HFF-Myc (cell line): ENCODE results near the gene ALPK1.
A peak's percentile ranks its signal among the peaks of the same experiment; 100 is the strongest.

Experiments used
- DNase-seq: peaks from one replicate; pipeline ENCODE4 v3.0.0-alpha.2; 2011; ENCODE audit warnings: low read depth; ENCODE audit errors: extremely low read depth
- H3K4me3 ChIP-seq: replicated peaks from 2 replicates; pipeline ENCODE4 v1.5.1; 2011; ENCODE audit warnings: low read depth, mild to moderate bottlenecking, control low read depth, low read length
- TF ChIP-seq, protein P1 (sequence below): IDR thresholded peaks from 2 replicates; pipeline ENCODE4 v1.5.1; 2012; ENCODE audit warnings: mild to moderate bottlenecking, low read depth, low read length, control low read depth; ENCODE audit errors: missing control alignments

ALPK1 gene

DNA sequence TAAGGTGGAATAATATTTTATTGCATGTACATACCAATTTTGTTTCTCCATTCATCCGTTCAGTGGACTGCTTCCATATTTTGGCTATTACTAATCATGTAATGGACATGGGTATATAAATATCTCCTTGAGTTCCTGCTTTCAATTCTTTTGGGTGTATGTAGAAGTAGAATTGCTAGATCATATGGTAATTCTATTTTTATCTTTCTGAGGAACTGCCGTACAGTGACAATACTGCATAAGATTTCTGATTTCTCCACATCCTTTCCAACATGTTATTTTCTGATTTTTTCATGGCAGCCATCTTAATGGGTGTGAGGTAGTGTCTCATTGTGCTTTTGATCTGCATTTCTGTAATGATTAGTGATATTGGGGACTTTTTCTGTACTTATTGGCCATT, 19.2 kb downstream of the ALPK1 start:
- TF ChIP-seq, protein P1, sequence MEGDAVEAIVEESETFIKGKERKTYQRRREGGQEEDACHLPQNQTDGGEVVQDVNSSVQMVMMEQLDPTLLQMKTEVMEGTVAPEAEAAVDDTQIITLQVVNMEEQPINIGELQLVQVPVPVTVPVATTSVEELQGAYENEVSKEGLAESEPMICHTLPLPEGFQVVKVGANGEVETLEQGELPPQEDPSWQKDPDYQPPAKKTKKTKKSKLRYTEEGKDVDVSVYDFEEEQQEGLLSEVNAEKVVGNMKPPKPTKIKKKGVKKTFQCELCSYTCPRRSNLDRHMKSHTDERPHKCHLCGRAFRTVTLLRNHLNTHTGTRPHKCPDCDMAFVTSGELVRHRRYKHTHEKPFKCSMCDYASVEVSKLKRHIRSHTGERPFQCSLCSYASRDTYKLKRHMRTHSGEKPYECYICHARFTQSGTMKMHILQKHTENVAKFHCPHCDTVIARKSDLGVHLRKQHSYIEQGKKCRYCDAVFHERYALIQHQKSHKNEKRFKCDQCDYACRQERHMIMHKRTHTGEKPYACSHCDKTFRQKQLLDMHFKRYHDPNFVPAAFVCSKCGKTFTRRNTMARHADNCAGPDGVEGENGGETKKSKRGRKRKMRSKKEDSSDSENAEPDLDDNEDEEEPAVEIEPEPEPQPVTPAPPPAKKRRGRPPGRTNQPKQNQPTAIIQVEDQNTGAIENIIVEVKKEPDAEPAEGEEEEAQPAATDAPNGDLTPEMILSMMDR: no peak
- H3K4me3 ChIP-seq: no peak overlapping the region
- no peak for DNase-seq

DNA sequence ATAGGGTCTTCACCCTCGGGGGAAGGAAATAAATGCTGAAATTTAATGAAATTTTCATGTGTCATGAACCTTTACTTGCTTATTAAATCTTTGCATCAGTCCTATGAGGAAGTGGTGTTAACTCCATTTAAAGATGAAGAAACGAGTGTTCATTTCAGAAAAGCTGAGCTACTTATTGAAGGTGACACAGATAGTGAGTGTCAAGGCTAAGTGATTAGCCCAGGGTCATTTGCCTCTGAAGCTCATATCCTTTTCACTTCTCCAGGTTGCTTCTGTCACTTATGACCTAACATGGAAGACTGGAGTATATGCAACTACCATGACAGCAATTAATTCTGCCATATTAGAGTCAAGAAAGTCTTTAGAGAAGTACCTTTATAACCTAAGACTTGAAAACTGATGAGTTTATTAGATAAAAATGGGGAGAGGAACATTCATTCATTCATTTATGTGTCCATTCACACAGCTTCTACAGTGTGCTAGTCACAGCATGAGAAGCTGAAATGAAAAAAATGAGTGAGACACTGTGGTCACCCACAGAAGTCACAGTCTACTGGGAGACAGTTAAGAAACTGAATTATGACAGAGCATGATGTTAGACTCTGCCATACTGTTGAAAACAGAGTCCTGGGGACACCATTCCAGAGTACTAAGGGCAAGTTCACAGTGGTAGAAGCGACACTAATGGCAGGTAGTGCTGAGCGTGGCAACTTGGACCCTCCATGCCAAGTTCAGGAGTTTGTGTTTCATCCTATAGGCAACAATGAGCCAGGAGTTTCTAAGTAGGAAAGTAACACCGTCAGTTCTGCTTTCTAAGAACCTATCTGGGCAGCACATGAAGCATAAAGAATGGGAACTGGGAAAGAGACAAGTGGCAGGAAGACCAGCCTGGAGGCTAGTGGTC, 21.3 kb downstream of the ALPK1 start:
- no peak for DNase-seq
- H3K4me3 ChIP-seq: no peak overlapping the region
- TF ChIP-seq, protein P1: no peak

DNA sequence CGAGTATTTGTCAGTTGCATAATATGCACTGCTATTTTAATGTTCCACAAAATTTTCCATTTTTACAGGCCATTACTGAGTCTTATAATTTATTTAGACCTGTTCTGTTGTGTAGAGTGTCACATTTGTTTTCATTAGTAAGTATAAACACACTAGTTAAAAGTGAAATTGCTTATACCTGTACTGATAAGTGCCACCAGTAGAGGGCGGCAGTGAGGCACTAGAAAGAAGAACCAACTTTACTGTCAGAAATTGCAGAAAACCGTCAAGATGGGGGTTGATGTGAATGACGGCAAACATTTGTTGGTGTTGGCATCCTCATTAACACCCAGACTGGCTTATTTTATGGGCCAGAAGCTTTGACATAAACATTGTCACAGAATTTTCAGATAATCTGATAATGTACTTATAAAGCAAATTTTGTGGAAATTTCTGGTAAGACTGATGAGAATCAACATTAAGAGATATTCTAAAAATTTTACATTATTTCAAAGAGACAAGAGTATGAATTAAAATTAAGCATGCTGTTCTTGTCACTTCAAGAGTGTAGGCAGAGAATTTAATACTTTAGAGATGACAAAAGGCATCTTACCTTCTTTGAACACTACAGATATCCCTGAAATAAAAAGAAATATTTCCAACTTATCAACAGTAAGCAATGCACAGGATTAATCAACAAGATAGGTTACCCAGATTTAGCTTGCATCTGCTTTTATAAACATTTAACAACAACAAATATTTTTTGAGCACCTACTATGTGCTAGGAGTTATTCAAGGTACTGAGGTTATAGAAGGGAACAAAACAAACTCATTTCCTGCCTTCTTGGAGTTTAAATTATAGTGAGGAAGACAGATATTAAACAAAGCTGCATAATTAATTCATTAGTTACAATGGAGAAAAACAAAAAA, 24.9 kb downstream of the ALPK1 start:
- TF ChIP-seq, protein P1: peak; percentile 87
- no peak overlapping the region for H3K4me3 ChIP-seq
- peak; percentile 17 for DNase-seq

DNA sequence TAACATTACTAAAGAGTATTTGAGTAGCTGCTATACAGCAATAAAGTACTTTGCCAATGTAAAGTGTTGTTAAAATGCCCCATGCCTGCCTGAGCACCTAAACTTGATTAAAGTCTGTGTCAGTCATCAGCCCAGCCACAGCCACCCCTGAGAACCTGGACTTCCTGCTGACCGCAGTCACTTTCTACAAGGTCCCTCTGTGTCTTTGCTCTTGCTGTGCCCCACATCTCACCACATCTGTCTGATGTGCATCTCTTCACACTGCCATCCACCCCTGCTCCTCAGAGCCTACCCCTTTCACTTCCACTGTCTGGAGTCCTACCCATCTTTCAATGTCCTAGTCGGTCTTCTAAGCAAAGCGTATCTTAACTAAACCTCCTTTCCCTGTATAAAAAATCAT, 25.7 kb downstream of the ALPK1 start:
- H3K4me3 ChIP-seq: no peak overlapping the region
- DNase-seq: no peak
- TF ChIP-seq, protein P1: no peak

DNA sequence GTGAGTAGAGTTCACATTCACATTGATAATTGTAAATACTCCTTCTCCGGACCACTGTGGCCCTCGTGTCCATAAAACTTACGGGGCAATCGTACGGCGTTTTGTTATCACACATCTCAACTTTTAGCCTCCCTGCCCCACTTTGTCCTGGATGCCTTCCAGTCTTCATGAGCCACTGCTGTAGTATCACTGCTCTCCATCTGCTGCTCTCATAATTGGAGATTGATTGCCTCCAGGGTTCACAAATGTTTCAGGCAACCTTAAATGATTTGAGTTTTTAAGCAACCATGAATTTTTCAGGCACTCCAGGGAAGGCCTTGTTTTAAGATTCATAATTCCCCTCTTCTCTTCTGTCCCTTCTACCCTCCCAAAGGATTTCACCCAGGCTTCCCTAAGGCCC, 28.4 kb downstream of the ALPK1 start:
- DNase-seq: no peak
- TF ChIP-seq, protein P1: no peak
- no peak overlapping the region for H3K4me3 ChIP-seq

DNA sequence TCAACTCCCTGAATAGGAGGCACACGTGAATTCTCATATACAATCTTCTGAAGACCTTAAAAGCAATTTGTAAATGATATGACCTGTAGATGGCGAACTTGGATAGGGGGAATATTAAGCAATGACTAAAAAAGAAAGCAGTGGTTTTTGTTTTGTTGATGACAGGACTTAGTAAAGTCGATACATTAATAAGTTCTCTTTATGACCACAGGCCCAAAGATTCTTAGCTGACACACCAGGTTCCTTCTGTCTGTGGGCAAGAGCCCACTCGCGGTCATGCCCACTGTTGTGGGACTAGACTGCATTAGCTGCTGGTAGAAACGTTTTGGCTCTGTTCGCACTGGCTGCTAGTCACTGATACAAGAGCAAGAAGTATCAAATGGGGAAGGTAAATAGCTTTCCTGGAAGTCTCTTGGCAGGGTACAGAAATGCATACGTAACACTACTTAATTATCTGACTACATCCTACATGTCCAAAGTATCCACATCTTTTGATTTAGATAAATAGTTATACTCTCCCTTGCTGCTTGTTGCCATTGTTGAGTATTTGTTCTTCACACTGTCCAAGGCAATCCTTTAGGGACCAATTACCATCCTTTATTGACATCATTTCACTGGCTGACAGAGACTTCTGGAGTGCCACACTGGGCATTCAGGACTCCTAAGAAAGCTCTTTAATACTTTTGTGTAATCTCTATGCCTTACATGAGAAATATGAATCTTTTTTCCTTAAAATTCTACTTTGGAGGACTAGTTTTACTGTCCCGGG, 31.0 kb downstream of the ALPK1 start:
- TF ChIP-seq, protein P1: peak; percentile 27
- peak; percentile 17 for DNase-seq
- H3K4me3 ChIP-seq: no peak overlapping the region
